Tibial nerve (tissue), 4 donors: Measurements from ENCODE around the gene FASLG. TPM values are rescaled to one million over a fixed set of nuclear protein-coding genes. Genes with fewer than 3 reads are reported as not detected.
A peak's percentile ranks its signal among the peaks of the same experiment; 100 is the strongest.

Experiments used
- DNase-seq, 2 donors: peaks; one replicate each; pipeline ENCODE4 v3.0.0-alpha.2; 2019; ENCODE audit warnings: low spot score in 2 of 2
- H3K27ac ChIP-seq, 4 donors: fragments of 200-600 bp; sonication (generic) in 3 of 4; one replicate each; pipeline ENCODE4 v1.5.1; 2017 to 2019; ENCODE audit warnings: mild to moderate bottlenecking in 1 of 4
- H3K27me3 ChIP-seq, 2 donors: fragments of 200-600 bp; sonication (generic) in 1 of 2; one replicate each; pipeline versions ENCODE4 v1.5.1 to v1.6.0; 2017 to 2019
- H3K36me3 ChIP-seq, 3 donors: fragments of 200-600 bp; sonication (generic); one replicate each; pipeline ENCODE4 v1.5.1; 2018 to 2019
- H3K4me1 ChIP-seq, 4 donors: fragments of 200-600 bp; sonication (generic) in 3 of 4; one replicate each; pipeline ENCODE4 v1.5.1; 2017 to 2019
- H3K4me3 ChIP-seq, 4 donors: fragments of 200-600 bp; sonication (generic) in 3 of 4; one replicate each; pipeline ENCODE4 v1.5.1; 2017 to 2019; ENCODE audit warnings: mild to moderate bottlenecking in 1 of 4, moderate library complexity in 1 of 4
- H3K9me3 ChIP-seq, 4 donors: fragments of 200-600 bp; sonication (generic) in 3 of 4; one replicate each; pipeline ENCODE4 v1.5.1; 2017 to 2019
- CTCF ChIP-seq, 5 experiments: fragments of 200-600 bp in 3 of 5; fragments of 450-650 bp in 2 of 5; sonication (generic) in 3 of 5; IDR thresholded peaks; one replicate each; pipeline ENCODE4 v1.5.1; 2016 to 2019; ENCODE audit warnings: antibody characterized with exemption in 5 of 5, mild to moderate bottlenecking in 3 of 5, moderate library complexity in 2 of 5
- EP300 ChIP-seq, 2 donors: sonication (generic); formaldehyde crosslinking; IDR thresholded peaks; one replicate each; pipeline ENCODE4 v1.6.1; 2017; ENCODE audit warnings: antibody characterized with exemption in 2 of 2, mild to moderate bottlenecking in 1 of 2
- POLR2A ChIP-seq, 2 donors: fragments of 450-650 bp; IDR thresholded peaks; one replicate each; pipeline ENCODE4 v1.6.1; 2017; ENCODE audit warnings: antibody characterized with exemption in 2 of 2, mild to moderate bottlenecking in 2 of 2, moderate library complexity in 2 of 2
- WGBS, 2 donors: methylation state at CpG; one replicate each; pipeline ENCODE4 v1.1.5; 2018; 5-methylcytosine and 5-hydroxymethylcytosine counted together
- total RNA-seq, 4 donors: library from RNA; depleted of rRNA; stranded (reverse); fragments of >200 nt; gene quantifications; one replicate each; pipeline ENCODE4 v1.1.0, GENCODE V29; 2016

FASLG gene
- total RNA-seq, 4 donors from 2014 or later: not detected

GRCh38 chr1:172697534-172698002 lies 38.7 kb downstream of the FASLG start:
- no peak overlapping the region for H3K4me3 ChIP-seq
- no peak for DNase-seq
- H3K4me1 ChIP-seq: peaks cover 0 to 10% (median 0%) of the 10 kb centered on the region in 4 donors
- H3K36me3 ChIP-seq: no peaks in the 10 kb centered on the region
- H3K9me3 ChIP-seq: no peaks in the 10 kb centered on the region
- H3K27ac ChIP-seq: peak overlapping the region in 1 of 4 donors; percentile 43
- H3K27me3 ChIP-seq: no peaks in the 10 kb centered on the region
- TF ChIP-seq POLR2A (IDR thresholded peaks at IDR 0.05) (no peak), CTCF (IDR thresholded peaks at IDR 0.05) (no peak), EP300 (IDR thresholded peaks at IDR 0.05) (no peak)
- 47 to 63% methylated on average over 4 of the region's 4 CpGs for WGBS, 2 donors

GRCh38 chr1:172698224-172698623 lies 39.3 kb downstream of the FASLG start:
- H3K36me3 ChIP-seq: no peaks in the 10 kb centered on the region
- H3K9me3 ChIP-seq: no peaks in the 10 kb centered on the region
- no peak overlapping the region for H3K4me3 ChIP-seq
- WGBS, 2 donors: 83 to 85% methylated on average over 2 of the region's 2 CpGs
- TF ChIP-seq EP300 (IDR thresholded peaks at IDR 0.05) (no peak), POLR2A (IDR thresholded peaks at IDR 0.05) (no peak), CTCF (IDR thresholded peaks at IDR 0.05) (no peak)
- DNase-seq: no peak
- H3K27ac ChIP-seq: no peak overlapping the region
- no peaks in the 10 kb centered on the region for H3K27me3 ChIP-seq
- peaks cover 0 to 10% (median 0%) of the 10 kb centered on the region in 4 donors for H3K4me1 ChIP-seq

- TF ChIP-seq POLR2A (IDR thresholded peaks at IDR 0.05) (no peak), CTCF (IDR thresholded peaks at IDR 0.05) (no peak), EP300 (IDR thresholded peaks at IDR 0.05) (no peak)
- Histone ChIP-seq H3K27me3 (no peaks in the 10 kb centered on the region), H3K27ac (peak overlapping the region in 1 of 4 donors; percentile 43), H3K9me3 (no peaks in the 10 kb centered on the region), H3K4me1 (peaks cover 0 to 10% (median 0%) of the 10 kb centered on the region in 4 donors), H3K36me3 (no peaks in the 10 kb centered on the region), H3K4me3 (no peak overlapping the region)
- whole genome bisulfite sequencing, 2 donors: 42 to 48% methylated on average over 3 of the region's 3 CpGs
- DNase-seq: no peak
Measured at GRCh38 chr1:172699111-172699510, 40.2 kb downstream of the FASLG start.

- 55 to 64% methylated on average over 4 of the region's 4 CpGs for WGBS, 2 donors
- H3K27me3 ChIP-seq: no peaks in the 10 kb centered on the region
Measured at GRCh38 chr1:172699695-172700227, 40.9 kb downstream of the FASLG start.

More at GRCh38 chr1:172699695-172700227, 40.9 kb downstream of the FASLG start:
- no peak for TF ChIP-seq POLR2A (IDR thresholded peaks at IDR 0.05)
- no peak for TF ChIP-seq EP300 (IDR thresholded peaks at IDR 0.05)
- no peak for TF ChIP-seq CTCF (IDR thresholded peaks at IDR 0.05)
- no peak for DNase-seq
- H3K4me3 ChIP-seq: no peak overlapping the region
- no peaks in the 10 kb centered on the region for H3K9me3 ChIP-seq
- no peak overlapping the region for H3K27ac ChIP-seq
- H3K4me1 ChIP-seq: peaks cover 0 to 10% (median 0%) of the 10 kb centered on the region in 4 donors
- no peaks in the 10 kb centered on the region for H3K36me3 ChIP-seq
